K562 (cell line): ENCODE results near the gene TXNRD2. TPM values are rescaled to one million over a fixed set of nuclear protein-coding genes. Genes with fewer than 3 reads are reported as not detected.
A peak's percentile ranks its signal among the peaks of the same experiment; 100 is the strongest.

Experiments
- HNRNPUL1 ChIP-seq: fragments of 200-400 bp; formaldehyde crosslinking; IDR thresholded peaks from 2 replicates; pipeline ENCODE4 v1.6.1; 2017; ENCODE audit warnings: low read length
- IRF9 ChIP-seq: fragments of 450-650 bp; IDR thresholded peaks from 2 replicates; pipeline ENCODE4 v1.6.1; 2016; ENCODE audit warnings: missing biosample characterization, missing genetic modification characterization
- MECOM ChIP-seq: fragments of 250-450 bp; sonication (Bioruptor Pico); IDR thresholded peaks from 2 replicates; pipeline ENCODE4 v1.8.0; 2022; ENCODE audit warnings: inconsistent platforms
- NR4A1 ChIP-seq, 2 experiments: fragments of 250-450 bp in 1 of 2; fragments of 450-650 bp in 1 of 2; sonication (Bioruptor Pico) in 1 of 2; IDR thresholded peaks; 2 replicates each; pipeline versions ENCODE4 v1.4.0 to v1.6.1; 2016 to 2020; ENCODE audit warnings: mild to moderate bottlenecking in 2 of 2, missing compliant biosample characterization in 1 of 2, missing genetic modification characterization in 1 of 2, moderate library complexity in 1 of 2
- PTBP1 ChIP-seq: fragments of 200-400 bp; formaldehyde crosslinking; IDR thresholded peaks from 2 replicates; pipeline ENCODE4 v1.6.1; 2017; ENCODE audit warnings: low read depth, low read length
- REST ChIP-seq, 2 experiments: fragments of 450-650 bp; formaldehyde crosslinking in 1 of 2; IDR thresholded peaks; 2 replicates each; pipeline versions ENCODE4 v1.4.0 to v1.6.1; 2014 to 2020; ENCODE audit warnings: mild to moderate bottlenecking in 2 of 2, borderline replicate concordance in 1 of 2, low read depth in 1 of 2
- SIX5 ChIP-seq, 2 experiments: IDR thresholded peaks; 2 replicates each; pipeline ENCODE4 v1.6.1; 2011; ENCODE audit warnings: low read length in 2 of 2, borderline replicate concordance in 1 of 2, low read depth in 1 of 2, mild to moderate bottlenecking in 1 of 2, moderate library complexity in 1 of 2; ENCODE audit not compliant: insufficient read depth in 1 of 2
- ZMIZ1 ChIP-seq, 2 experiments: fragments of 150-350 bp in 1 of 2; IDR thresholded peaks; 2 replicates each; pipeline ENCODE4 v1.6.1; 2012 to 2016; ENCODE audit warnings: low read depth in 2 of 2, low read length in 2 of 2, mild to moderate bottlenecking in 1 of 2, moderate library complexity in 1 of 2
- ZNF717 ChIP-seq: fragments of 250-450 bp; sonication (Bioruptor Pico); IDR thresholded peaks from 2 replicates; pipeline ENCODE4 v1.5.0; 2021
- ZNF76 ChIP-seq: fragments of 250-450 bp; sonication (Bioruptor Pico); IDR thresholded peaks from 2 replicates; pipeline ENCODE4 v1.4.0; 2020; ENCODE audit warnings: mild to moderate bottlenecking, moderate library complexity, borderline replicate concordance
- polyA plus RNA-seq, 8 experiments: library from polyadenylated mRNA; depleted of rRNA in 4 of 8; stranded (reverse) in 5 of 8; unstranded in 3 of 8; fragments of >200 nt; fragmentation: Nextera tagmentation in 2 of 8; fragmentation: Illumina TruSeq in 1 of 8; extraction: Ambion mirVana in 2 of 8; extraction: Trizol in 1 of 8; gene quantifications; 2 replicates each; pipeline versions ENCODE4 v1.2.1 to v1.2.3, GENCODE V29; 2011 to 2014; ENCODE audit warnings: inconsistent platforms in 1 of 8, missing spikeins in 1 of 8
- total RNA-seq, 7 experiments: library from RNA; depleted of rRNA in 6 of 7; stranded (reverse); fragments of >200 nt in 6 of 7; fragmentation: Illumina TruSeq in 2 of 7; extraction: Trizol in 2 of 7; gene quantifications; 2 replicates each; pipeline versions ENCODE4 v1.2.1 to v1.2.3, GENCODE V29; 2011 to 2021; ENCODE audit warnings: low replicate concordance in 1 of 7

TXNRD2 gene
- total and polyA plus RNA-seq, 9 of the 15 experiments (the other 6 are each of a cell fraction or from before 2014, with no cell fraction given): 3.3 to 80.2 (median 49.4) TPM

- TF ChIP-seq ZMIZ1 (IDR thresholded peaks at IDR 0.05; ENCODE audit: low read depth in 2 of 2, low read length in 2 of 2) (peak; percentile 25 to 26; a peak in 1 of 4 replicates), ZNF717 (CRISPR knock-in tag) (peak; percentile 69; the same call in 1 of the 2 replicates), ZNF76 (peak; percentile 16; the same call in 1 of the 2 replicates), NR4A1 (CRISPR knock-in tag; IDR thresholded peaks at IDR 0.05) (peak; percentile 85; the same call in 1 of the 2 replicates), NR4A1 (tag; IDR thresholded peaks at IDR 0.05) (peak; percentile 65; the same call in 1 of the 2 replicates), PTBP1 (0 out of 2 replicates have a peak, but pooled peaks have one; percentile 81), MECOM (0 out of 2 replicates have a peak, but pooled peaks have one; percentile 28), HNRNPUL1 (peak; percentile 43; the same call in 1 of the 2 replicates), REST (IDR thresholded peaks at IDR 0.05; ENCODE audit: borderline replicate concordance) (no peak), REST (CRISPR knock-in tag; IDR thresholded peaks at IDR 0.05; ENCODE audit: low read depth) (peak; percentile 40; the same call in 1 of the 2 replicates), IRF9 (tag) (peak; percentile 68; the same call in 1 of the 2 replicates), SIX5 (IDR thresholded peaks at IDR 0.05; ENCODE audit: borderline replicate concordance in 1 of 2, insufficient read depth in 1 of 2, low read depth in 1 of 2, low read length in 2 of 2) (no peak)
Observed at GRCh38 chr22:19942157-19943081, 801 bp upstream of the TXNRD2 start (continued).
